Measurements from ENCODE around the gene C10orf105.

Gene C10orf105

DNA sequence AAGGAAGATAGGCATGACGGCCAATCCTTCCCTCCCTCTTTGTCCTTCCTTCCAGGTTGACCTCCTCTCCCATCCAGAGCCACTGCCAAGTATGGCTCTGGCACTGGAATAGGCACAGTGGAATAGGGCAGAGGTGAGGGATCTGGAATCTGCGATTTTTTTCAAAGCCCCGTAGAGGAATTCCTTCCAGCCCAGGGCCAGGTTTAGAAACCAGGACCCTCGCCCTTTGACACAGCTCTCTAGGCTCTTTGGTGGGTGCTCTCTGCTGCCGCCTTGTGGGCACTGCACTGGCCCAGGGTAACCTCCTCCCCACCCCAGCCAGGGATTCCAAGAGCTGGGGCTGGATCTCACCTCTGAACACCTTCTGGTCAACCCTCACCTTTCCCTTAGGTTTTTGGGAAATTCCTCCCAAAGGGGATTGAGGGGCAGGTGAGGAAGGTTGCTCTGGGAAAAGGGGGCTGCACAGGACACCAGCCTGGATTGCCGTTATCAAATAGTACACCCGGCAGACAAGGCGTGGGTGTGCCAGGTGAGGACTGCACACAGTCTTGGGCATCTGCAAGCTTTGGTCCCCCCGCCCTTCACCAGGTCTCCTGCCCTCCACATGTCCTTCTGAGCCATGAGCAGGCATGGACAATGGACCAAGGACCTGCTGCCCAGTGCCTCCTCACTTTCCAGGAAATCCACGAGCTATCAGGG lies 22.8 kb downstream of the C10orf105 start:
- DNase-seq = peak in 1 of 2 experiments; percentile 24

GRCh38 chr10:71695502-71696476 lies 23.8 kb downstream of the C10orf105 start:
- DNase-seq = no peak

DNA sequence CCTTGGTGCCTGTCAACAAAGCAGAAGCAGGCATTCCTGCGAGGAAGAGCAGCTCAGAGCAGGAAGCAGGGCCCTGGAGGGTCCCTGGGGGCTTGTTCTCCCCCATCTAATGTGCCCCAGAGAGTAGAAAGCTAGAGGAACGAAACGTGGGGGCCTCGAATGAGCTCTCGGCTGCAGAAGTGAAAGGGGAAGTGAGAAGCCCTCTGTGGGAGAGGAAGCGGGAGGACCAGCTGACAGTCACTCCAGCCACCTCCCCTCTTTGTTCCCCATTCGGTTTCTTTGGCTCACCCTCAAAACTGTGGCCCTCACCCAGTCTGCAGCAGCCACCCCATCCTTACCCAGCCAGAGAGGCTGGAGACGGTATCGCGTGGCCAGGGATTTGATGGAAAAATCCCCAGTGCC lies 25.0 kb downstream of the C10orf105 start:
- no peak for DNase-seq

- DNase-seq = no peak
These were observed 25.5 kb downstream of the C10orf105 start for GRCh38 chr10:71694039-71694501.

- DNase-seq = no peak
These were observed 26.2 kb downstream of the C10orf105 start for GRCh38 chr10:71693377-71693776.

GRCh38 chr10:71692598-71693306 lies 26.8 kb downstream of the C10orf105 start:
- DNase-seq = no peak

GRCh38 chr10:71691405-71691804 lies 28.2 kb downstream of the C10orf105 start:
- DNase-seq = no peak

DNA sequence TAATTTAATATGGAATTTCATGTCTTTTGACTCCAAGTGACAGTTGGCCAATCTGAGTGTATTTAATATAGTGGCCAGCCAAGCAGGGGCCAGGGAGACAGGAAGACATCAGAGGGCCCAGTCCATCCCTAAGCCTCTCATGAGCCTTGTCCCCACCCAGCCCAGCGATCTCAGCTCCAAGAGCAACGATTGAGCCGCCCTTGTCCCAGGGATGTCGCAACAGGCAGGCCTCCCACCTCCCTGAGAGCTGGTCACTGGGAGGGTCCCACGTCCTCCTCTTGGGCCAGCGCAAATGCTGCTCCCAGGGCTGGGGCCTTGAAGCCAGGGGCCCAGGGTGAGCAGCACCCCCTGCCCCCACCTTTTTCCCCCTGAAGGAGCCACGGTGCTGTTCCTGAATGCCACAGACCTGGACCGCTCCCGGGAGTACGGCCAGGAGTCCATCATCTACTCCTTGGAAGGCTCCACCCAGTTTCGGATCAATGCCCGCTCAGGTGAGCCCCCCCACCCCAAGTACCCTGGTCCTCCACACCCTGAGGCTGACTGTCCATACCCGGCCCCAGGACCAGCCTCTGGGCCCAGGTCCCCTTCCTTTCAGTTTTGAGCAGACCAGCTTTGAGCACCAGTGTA lies 29.4 kb downstream of the C10orf105 start:
- DNase-seq = no peak

- no peak for DNase-seq
These were observed 31.3 kb downstream of the C10orf105 start for GRCh38 chr10:71688256-71688655.

GRCh38 chr10:71687480-71687879 lies 32.1 kb downstream of the C10orf105 start:
- DNase-seq = no peak

GRCh38 chr10:71687077-71687476 lies 32.5 kb downstream of the C10orf105 start:
- no peak for DNase-seq

DNA sequence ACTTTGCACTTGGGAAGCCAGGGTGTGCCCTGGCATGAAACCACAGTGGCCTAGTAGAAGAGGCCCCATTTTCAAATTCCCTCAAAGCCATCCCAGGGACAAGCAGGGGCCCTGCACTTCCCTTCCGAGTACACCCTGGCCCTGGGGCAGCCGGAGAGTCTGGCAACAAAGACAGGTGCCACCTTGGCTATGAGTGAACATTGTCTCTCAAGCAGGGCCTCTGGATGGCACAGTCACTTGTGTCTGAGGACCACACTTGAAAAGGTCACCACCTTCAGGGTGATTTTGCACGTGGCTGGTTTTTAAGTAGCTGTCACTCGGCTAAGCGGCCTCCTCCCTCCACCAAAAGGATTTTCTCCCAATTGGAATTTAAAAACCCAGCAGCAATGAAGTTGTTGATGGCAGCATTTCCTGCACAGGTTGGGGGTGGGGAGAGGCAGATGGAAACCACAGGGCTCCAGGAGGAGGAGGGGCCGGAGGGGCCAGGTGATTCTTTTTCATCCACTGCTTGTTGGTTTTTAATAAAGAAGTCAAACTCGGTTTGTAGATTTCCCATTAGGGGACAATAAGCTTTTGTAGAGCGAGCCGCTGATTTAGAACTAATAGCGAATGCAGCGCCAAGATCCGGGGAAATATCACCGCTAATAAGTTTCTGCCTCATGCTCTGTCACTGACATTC lies 33.9 kb downstream of the C10orf105 start:
- DNase-seq = no peak

DNA sequence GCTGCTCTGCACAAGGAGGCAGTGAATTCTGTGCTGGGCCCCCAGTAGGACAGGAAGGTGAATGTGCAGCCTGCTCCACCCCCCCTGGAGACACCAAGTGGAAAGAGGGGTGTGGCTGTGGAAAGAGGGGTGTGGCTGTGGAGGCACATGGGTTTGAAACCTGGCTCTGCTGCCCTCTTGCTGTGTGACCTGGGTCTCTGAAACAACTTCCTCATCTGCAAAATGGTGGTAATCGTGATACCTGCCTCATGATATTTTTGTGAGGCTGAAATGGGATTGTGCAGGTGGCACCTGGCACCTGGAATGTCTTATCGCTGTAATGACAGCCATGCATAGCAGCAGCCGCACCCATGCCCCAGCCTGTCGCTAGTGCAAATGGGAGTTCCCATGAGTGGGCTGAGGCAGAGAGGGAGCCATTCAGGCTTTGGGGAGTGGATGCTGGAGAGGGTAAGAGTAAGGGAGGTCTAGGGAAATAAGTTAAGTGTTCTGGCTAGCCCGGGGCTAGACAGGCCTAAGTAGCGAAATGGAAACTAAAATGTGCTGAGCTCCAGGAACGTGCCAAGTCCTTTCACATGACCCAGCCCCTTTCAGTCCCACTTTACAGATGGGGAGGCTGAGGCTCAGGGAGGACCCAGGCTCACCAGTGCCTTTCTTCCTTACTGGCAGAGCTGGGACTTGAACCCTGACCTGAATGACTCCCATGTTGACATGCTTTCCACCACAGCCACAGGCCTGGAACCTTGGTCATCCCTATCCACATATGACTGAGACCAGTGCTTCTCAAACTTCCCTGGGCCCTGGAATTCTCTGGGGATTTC lies 35.0 kb downstream of the C10orf105 start:
- DNase-seq = no peak

GRCh38 chr10:71683301-71683700 lies 36.3 kb downstream of the C10orf105 start:
- DNase-seq = no peak

DNA sequence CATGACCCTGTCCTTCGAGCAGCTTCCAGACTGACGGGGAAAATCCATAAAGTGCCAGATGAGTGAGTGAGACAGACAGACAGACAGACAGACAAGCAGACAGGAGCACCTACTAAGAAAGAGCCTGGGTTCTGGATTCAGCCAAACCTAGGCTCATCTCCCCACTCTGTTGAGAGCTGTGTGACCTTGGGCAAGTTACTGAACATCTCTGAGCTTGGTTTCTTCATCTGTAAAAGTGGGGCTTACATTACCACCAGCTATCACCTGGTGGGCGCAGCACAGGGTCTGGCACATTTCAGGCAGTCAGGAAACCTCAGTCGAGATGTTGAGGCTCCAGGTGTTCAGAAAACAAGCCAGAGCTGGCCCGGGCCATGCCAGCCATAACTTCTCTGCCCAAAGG lies 37.6 kb downstream of the C10orf105 start:
- no peak for DNase-seq

GRCh38 chr10:71679425-71679824 lies 40.2 kb downstream of the C10orf105 start:
- no peak for DNase-seq

DNA sequence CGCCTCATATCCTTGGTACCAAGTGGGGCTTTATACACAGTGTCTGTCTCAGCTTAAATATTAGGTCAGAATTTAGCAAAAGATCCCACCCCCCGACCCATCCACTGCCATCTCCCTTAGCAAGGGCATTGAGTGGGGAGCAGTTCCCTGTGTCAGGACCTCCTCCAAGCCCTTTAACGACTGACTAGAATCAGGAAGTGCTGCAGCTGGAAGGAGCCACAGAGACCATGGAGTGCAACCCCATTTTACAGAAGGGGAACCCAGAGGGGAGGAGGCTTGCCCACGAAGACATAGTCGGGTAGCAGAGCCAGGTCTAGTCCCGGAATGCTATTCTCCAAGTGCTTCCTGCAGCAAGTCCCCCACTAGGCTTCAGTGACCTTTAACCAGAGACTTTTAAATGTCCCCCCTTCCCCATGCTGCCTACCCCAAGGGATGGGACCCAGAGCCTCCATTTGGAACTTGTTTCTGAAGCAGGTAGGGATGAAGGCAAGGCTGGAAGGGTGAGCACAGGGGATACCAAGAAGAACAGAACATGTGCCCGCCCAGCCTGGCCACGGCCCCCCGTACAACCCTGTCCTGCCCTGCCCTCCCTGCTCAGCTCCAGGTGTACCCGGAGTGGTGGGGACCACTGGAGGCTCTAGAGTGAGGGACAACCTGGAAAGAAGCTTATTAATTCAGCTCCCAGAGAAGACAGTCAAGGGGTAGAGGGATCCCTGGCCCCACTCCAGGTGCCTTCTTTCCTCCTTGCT lies 41.3 kb downstream of the C10orf105 start:
- DNase-seq = no peak

DNA sequence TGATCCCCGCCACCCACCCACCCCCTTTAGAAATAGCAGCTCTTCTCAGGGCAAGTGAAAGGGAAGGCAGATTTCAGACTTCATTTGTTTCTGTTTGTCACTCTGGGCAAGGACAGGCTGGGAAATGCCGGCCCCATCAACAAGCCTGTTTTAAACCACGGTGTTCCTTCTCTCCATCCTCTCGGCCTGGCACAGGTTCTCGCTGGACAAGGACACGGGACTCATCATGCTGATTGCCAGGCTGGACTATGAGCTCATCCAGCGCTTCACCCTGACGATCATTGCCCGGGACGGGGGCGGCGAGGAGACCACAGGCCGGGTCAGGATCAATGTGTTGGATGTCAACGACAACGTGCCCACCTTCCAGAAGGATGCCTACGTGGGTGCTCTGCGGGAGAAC lies 42.3 kb downstream of the C10orf105 start:
- DNase-seq = no peak

- no peak for DNase-seq
These were observed 44.1 kb downstream of the C10orf105 start for GRCh38 chr10:71675295-71675970.

Data from NCI-H524 (cell line).